Activated gamma-delta T cell treated with Interleukin-2 at 50 U/mL for 16 hours (primary cell): ENCODE data around the gene DPYD.

Experiments used
- DNase-seq: peaks from one replicate; pipeline ENCODE4 v3.0.0-alpha.2; 2020

The DPYD gene

GRCh38 chr1:97174039-97174704, 746.7 kb downstream of the DPYD start:
- DNase-seq: no peak

- no peak for DNase-seq
Measured at GRCh38 chr1:97170300-97170699, 750.5 kb downstream of the DPYD start.

- DNase-seq: no peak
Measured at GRCh38 chr1:97168056-97168455, 752.8 kb downstream of the DPYD start.

- no peak for DNase-seq
Measured at GRCh38 chr1:97167246-97167645, 753.6 kb downstream of the DPYD start.

- no peak for DNase-seq
Measured at GRCh38 chr1:97166626-97167025, 754.2 kb downstream of the DPYD start.

- no peak for DNase-seq
Measured at GRCh38 chr1:97164276-97164639, 756.6 kb downstream of the DPYD start.

GRCh38 chr1:97163591-97164275, 757.1 kb downstream of the DPYD start:
- DNase-seq: no peak

GRCh38 chr1:97160818-97161217, 760.0 kb downstream of the DPYD start:
- DNase-seq: no peak

GRCh38 chr1:97159342-97159741, 761.5 kb downstream of the DPYD start:
- DNase-seq: no peak

- no peak for DNase-seq
Measured at GRCh38 chr1:97158691-97159096, 762.1 kb downstream of the DPYD start.

GRCh38 chr1:97157991-97158390, 762.8 kb downstream of the DPYD start:
- DNase-seq: no peak

GRCh38 chr1:97151651-97152050, 769.2 kb downstream of the DPYD start:
- no peak for DNase-seq

- DNase-seq: no peak
Measured at GRCh38 chr1:97145321-97145956, 775.4 kb downstream of the DPYD start.

- no peak for DNase-seq
Measured at GRCh38 chr1:97144527-97144926, 776.3 kb downstream of the DPYD start.

GRCh38 chr1:97143236-97143882, 777.5 kb downstream of the DPYD start:
- no peak for DNase-seq

GRCh38 chr1:97140611-97141010, 780.2 kb downstream of the DPYD start:
- no peak for DNase-seq

- no peak for DNase-seq
Measured at GRCh38 chr1:97139512-97139911, 781.3 kb downstream of the DPYD start.

- no peak for DNase-seq
Measured at GRCh38 chr1:97138515-97139032, 782.3 kb downstream of the DPYD start.

- DNase-seq: no peak
Measured at GRCh38 chr1:97137862-97138514, 782.8 kb downstream of the DPYD start.

GRCh38 chr1:97136996-97137395, 783.8 kb downstream of the DPYD start:
- no peak for DNase-seq

GRCh38 chr1:97135972-97136371, 784.9 kb downstream of the DPYD start:
- no peak for DNase-seq

GRCh38 chr1:97128426-97128825, 792.4 kb downstream of the DPYD start:
- DNase-seq: no peak
